Mucosa of gallbladder (tissue), 1 donor: ENCODE measurements around the gene EHMT2. TPM values are rescaled to one million over a fixed set of nuclear protein-coding genes. Genes with fewer than 3 reads are reported as not detected.
"Not testable (repeated sequence)": the region's sequence is repeated elsewhere in the genome, so short reads cannot be mapped to it uniquely, and the experiment has no call there.

ENCODE experiments used
- DNase-seq: peaks from one replicate; pipeline ENCODE4 v3.0.0-alpha.2; 2020; ENCODE audit warnings: low spot score
- total RNA-seq: library from RNA; stranded (reverse); gene quantifications from one replicate; pipeline ENCODE4 v1.2.1, GENCODE V29; 2021
- donor health status: DM: no; HTN: no; CAD: no.

EHMT2 gene
- total RNA-seq, 1 donor from 2014 or later, result 63.4 TPM

- DNase-seq, result no peak
Measured at GRCh38 chr6:31915351-31915750, 17.9 kb upstream of the EHMT2 start.

- no peak for DNase-seq
Measured at GRCh38 chr6:31911826-31912585, 14.5 kb upstream of the EHMT2 start.

GRCh38 chr6:31909298-31909697 lies 11.8 kb upstream of the EHMT2 start:
- DNase-seq, result not testable (repeated sequence)

GRCh38 chr6:31908791-31909190 lies 11.3 kb upstream of the EHMT2 start:
- DNase-seq, result no peak

- DNase-seq, result not testable (repeated sequence)
Measured at GRCh38 chr6:31908255-31908654, 10.8 kb upstream of the EHMT2 start.

GRCh38 chr6:31907158-31907813 lies 9.8 kb upstream of the EHMT2 start:
- no peak for DNase-seq

GRCh38 chr6:31906727-31907126 lies 9.2 kb upstream of the EHMT2 start:
- DNase-seq, result not testable (repeated sequence)

- DNase-seq, result no peak
Measured at GRCh38 chr6:31906122-31906521, 8.6 kb upstream of the EHMT2 start.

GRCh38 chr6:31905041-31905440 lies 7.5 kb upstream of the EHMT2 start:
- DNase-seq, result no peak

- no peak for DNase-seq
Measured at GRCh38 chr6:31903957-31904356, 6.5 kb upstream of the EHMT2 start.

- DNase-seq, result peak; percentile 94
Measured at GRCh38 chr6:31901953-31902643, 4.6 kb upstream of the EHMT2 start, which contains the start of gene ZBTB12. Gene ZBTB12 (minus strand): TSS chr6:31902086. CDS start chr6:31901305, 781 bp downstream.

GRCh38 chr6:31901415-31901952 lies 4.0 kb upstream of the EHMT2 start:
- DNase-seq, result peak; percentile 54

- peak; percentile 34 for DNase-seq
Measured at GRCh38 chr6:31900917-31901414, 3.5 kb upstream of the EHMT2 start.

GRCh38 chr6:31899882-31900722 lies 2.6 kb upstream of the EHMT2 start:
- no peak for DNase-seq

GRCh38 chr6:31899215-31899614 lies 1.7 kb upstream of the EHMT2 start:
- DNase-seq, result no peak

- DNase-seq, result no peak
Measured at GRCh38 chr6:31898383-31899011, 999 bp upstream of the EHMT2 start.

GRCh38 chr6:31896856-31897611 lies 464 bp downstream of the EHMT2 start:
- DNase-seq, result no peak

- DNase-seq, result no peak
Measured at GRCh38 chr6:31896493-31896855, 1.0 kb downstream of the EHMT2 start.

GRCh38 chr6:31892821-31893220 lies 4.7 kb downstream of the EHMT2 start:
- DNase-seq, result no peak
